Nephron progenitor cell (in vitro differentiated cells): ENCODE data around the gene ADCY7.

Source experiments
- DNase-seq: peaks from one replicate; pipeline ENCODE4 v3.0.0; 2021
- H3K27ac Mint-ChIP-seq: 2 replicates; pipeline ENCODE4 v1.8.0; 2021; ENCODE audit warnings: mild to moderate bottlenecking, moderate library complexity, mixed read lengths
- H3K27me3 Mint-ChIP-seq: 2 replicates; pipeline ENCODE4 v1.8.0; 2021; ENCODE audit warnings: mild to moderate bottlenecking, low read depth, mixed read lengths; ENCODE audit not compliant: poor library complexity
- H3K36me3 Mint-ChIP-seq: 2 replicates; pipeline ENCODE4 v1.8.0; 2021; ENCODE audit warnings: low read depth, mixed read lengths
- H3K4me1 Mint-ChIP-seq: 2 replicates; pipeline ENCODE4 v1.8.0; 2021; ENCODE audit warnings: mixed read lengths
- H3K4me3 Mint-ChIP-seq: 2 replicates; pipeline ENCODE4 v1.8.0; 2021; ENCODE audit warnings: mild to moderate bottlenecking, moderate library complexity, mixed read lengths
- H3K9me3 Mint-ChIP-seq: 2 replicates; pipeline ENCODE4 v1.8.0; 2021; ENCODE audit warnings: mild to moderate bottlenecking, moderate library complexity, mixed read lengths
- CTCF ChIP-seq: fragments of 200-600 bp; sonication (generic); IDR thresholded peaks from 2 replicates; pipeline ENCODE4 v1.5.0; 2021; ENCODE audit warnings: antibody characterized with exemption

Gene ADCY7

GRCh38 chr16:50293041-50293783 is 26.9 kb downstream of the ADCY7 start:
- peaks cover 6% of the 10 kb centered on the region for H3K36me3 Mint-ChIP-seq
- no peaks in the 10 kb centered on the region for H3K9me3 Mint-ChIP-seq
- H3K4me1 Mint-ChIP-seq = peaks cover 9% of the 10 kb centered on the region
- no peak for TF ChIP-seq CTCF
- H3K27ac Mint-ChIP-seq = no peak overlapping the region
- DNase-seq = no peak
- no peak overlapping the region for H3K4me3 Mint-ChIP-seq
- peaks cover 6% of the 10 kb centered on the region for H3K27me3 Mint-ChIP-seq

GRCh38 chr16:50293994-50294855 is 27.9 kb downstream of the ADCY7 start:
- H3K27me3 Mint-ChIP-seq = peaks cover 2% of the 10 kb centered on the region
- TF ChIP-seq CTCF = no peak
- H3K4me1 Mint-ChIP-seq = peaks cover 9% of the 10 kb centered on the region
- H3K27ac Mint-ChIP-seq = no peak overlapping the region
- H3K4me3 Mint-ChIP-seq = no peak overlapping the region
- H3K36me3 Mint-ChIP-seq = no peaks in the 10 kb centered on the region
- DNase-seq = no peak
- no peaks in the 10 kb centered on the region for H3K9me3 Mint-ChIP-seq

GRCh38 chr16:50294955-50295354 is 28.6 kb downstream of the ADCY7 start:
- H3K4me1 Mint-ChIP-seq = peaks cover 9% of the 10 kb centered on the region
- no peak overlapping the region for H3K27ac Mint-ChIP-seq
- H3K27me3 Mint-ChIP-seq = peaks cover 2% of the 10 kb centered on the region
- no peak for DNase-seq
- H3K9me3 Mint-ChIP-seq = no peaks in the 10 kb centered on the region
- no peak overlapping the region for H3K4me3 Mint-ChIP-seq
- TF ChIP-seq CTCF = no peak
- no peaks in the 10 kb centered on the region for H3K36me3 Mint-ChIP-seq

GRCh38 chr16:50295541-50296132 is 29.3 kb downstream of the ADCY7 start:
- peaks cover 2% of the 10 kb centered on the region for H3K27me3 Mint-ChIP-seq
- DNase-seq = no peak
- peaks cover 9% of the 10 kb centered on the region for H3K4me1 Mint-ChIP-seq
- no peak overlapping the region for H3K4me3 Mint-ChIP-seq
- no peaks in the 10 kb centered on the region for H3K36me3 Mint-ChIP-seq
- peak overlapping the region; percentile 80 for H3K27ac Mint-ChIP-seq
- H3K9me3 Mint-ChIP-seq = no peaks in the 10 kb centered on the region
- no peak for TF ChIP-seq CTCF

- Mint-ChIP-seq H3K36me3 (no peaks in the 10 kb centered on the region), H3K4me1 (peaks cover 5% of the 10 kb centered on the region), H3K27ac (no peak overlapping the region), H3K27me3 (peaks cover 2% of the 10 kb centered on the region), H3K9me3 (no peaks in the 10 kb centered on the region), H3K4me3 (no peak overlapping the region)
- no peak for DNase-seq
- TF ChIP-seq CTCF = no peak
Measured at GRCh38 chr16:50296807-50297206, 30.5 kb downstream of the ADCY7 start.
